ENCODE measurements around the gene INO80B.

GRCh38 chr2:74500578-74500946 lies 45.7 kb downstream of the INO80B start:
- TF ChIP-seq CTCF (IDR thresholded peaks at IDR 0.05; ENCODE audit: poor library complexity, severe bottlenecking), result no peak
- no peak for TF ChIP-seq EP300 (conservative IDR thresholded peaks at IDR 0.05; ENCODE audit: poor library complexity, severe bottlenecking)
- no peak for TF ChIP-seq EZH2 (IDR thresholded peaks at IDR 0.05; ENCODE audit: borderline replicate concordance, insufficient read depth, low read length, poor library complexity, severe bottlenecking)
- no peak for TF ChIP-seq POLR2AphosphoS5 (IDR thresholded peaks at IDR 0.05)
- TF ChIP-seq TAF1 (IDR thresholded peaks at IDR 0.05; ENCODE audit: low read depth), result no peak
- no peak for TF ChIP-seq MXI1 (conservative IDR thresholded peaks at IDR 0.05; ENCODE audit: poor library complexity, severe bottlenecking)
- TF ChIP-seq REST (IDR thresholded peaks at IDR 0.05; ENCODE audit: borderline replicate concordance), result no peak

All from neural cell (in vitro differentiated cells).